Sciatic nerve (tissue), 2 donors: ENCODE data around the gene LONP2. TPM values are rescaled to one million over a fixed set of nuclear protein-coding genes. Genes with fewer than 3 reads are reported as not detected.
"Not testable (repeated sequence)": the region's sequence is repeated elsewhere in the genome, so short reads cannot be mapped to it uniquely, and the experiment has no call there.

Experiments used
- ATAC-seq: fragments of 200-7000 bp; cut with Tn5 transposase; one replicate; pipeline ENCODE4 v1.9.1; 2020; ENCODE audit warnings: mild to moderate bottlenecking, moderate library complexity
- DNase-seq: peaks from one replicate; pipeline ENCODE4 v3.0.0-alpha.2; 2020; ENCODE audit warnings: low spot score
- intact Hi-C: fragments of 100-400 bp; cut with DNase I; formaldehyde crosslinking; loops from one replicate; pipeline ENCODE4 v1.14.2; 2022
- total RNA-seq: library from RNA; stranded (reverse); fragmentation: NEBNext Ultra II Directional; extraction: Animal tissue kit (Norgen Biotek cat#: 25700); gene quantifications from one replicate; pipeline ENCODE4 v1.2.1, GENCODE V29; 2021
- donor health status: DM: no; HTN: no; CAD: no.
- donor health status: DM: no; HTN: no; CAD: no.

Gene LONP2
- total RNA-seq, 1 donor from 2014 or later = 75.9 TPM

- DNase-seq (no peak), ATAC-seq (no peak)
- intact Hi-C loops = no loop called here
These were observed 38.6 kb downstream of the LONP2 start for GRCh38 chr16:48282636-48283263.

DNA sequence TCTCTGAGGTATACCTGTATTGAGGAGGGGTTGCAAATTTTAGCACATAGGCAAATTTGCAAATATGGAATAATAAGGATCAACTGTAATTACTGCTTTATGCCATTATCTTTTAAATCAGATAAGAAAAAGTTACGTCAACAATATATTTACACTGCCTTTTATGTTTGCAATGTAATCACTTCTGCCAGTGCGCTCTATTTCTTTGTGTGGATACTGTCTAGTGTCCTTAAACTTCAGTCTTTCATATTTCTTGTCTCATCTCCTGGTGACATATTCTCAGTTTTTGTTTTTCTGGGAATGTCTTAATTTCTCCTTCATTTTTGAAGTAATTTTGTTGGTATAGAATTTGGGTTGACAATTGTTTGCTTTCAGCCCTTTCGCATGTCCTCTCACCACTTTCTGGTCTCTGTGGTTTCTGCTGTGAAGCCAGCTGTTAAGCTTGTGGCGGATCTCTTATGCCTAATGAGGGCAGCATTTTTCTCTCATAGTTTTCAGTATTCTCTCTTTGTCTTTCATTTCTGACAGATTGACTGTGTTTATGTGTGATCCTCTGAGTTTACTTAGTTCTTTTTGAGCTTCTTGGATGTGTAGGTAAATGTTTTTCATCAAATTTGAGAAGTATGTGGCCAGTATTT lies 40.8 kb downstream of the LONP2 start:
- intact Hi-C loops = no loop called here
- DNase-seq (no peak), ATAC-seq (no peak)

GRCh38 chr16:48287239-48287638 lies 43.1 kb downstream of the LONP2 start:
- intact Hi-C loops = no loop called here
- no peak for ATAC-seq
- no peak for DNase-seq

GRCh38 chr16:48291303-48291702 lies 47.2 kb downstream of the LONP2 start:
- ATAC-seq (no peak), DNase-seq (no peak)
- intact Hi-C loops = no loop called here

- ATAC-seq (no peak), DNase-seq (no peak)
- intact Hi-C loops = no loop called here
These were observed 47.7 kb downstream of the LONP2 start for GRCh38 chr16:48291754-48292153.

GRCh38 chr16:48292452-48292851 lies 48.4 kb downstream of the LONP2 start:
- DNase-seq = no peak
- intact Hi-C loops = no loop called here

DNA sequence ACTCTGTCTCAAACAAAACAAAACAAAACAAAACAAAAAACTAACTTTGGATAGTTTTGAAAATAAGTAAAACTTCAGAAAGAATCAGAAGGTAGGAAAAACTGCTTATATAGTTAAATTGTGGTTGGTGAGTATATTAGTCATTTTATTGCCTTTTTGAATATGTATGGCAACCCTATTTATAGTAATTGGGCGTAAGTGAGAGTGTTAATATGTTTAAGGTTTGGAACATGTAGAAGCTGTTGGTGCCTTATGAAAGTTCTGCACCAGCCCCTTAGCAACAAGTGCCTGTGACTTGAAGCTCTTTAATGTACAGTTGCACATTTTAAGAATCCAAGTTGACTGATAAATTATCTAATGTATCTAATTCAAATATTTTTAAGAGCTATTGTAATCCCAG lies 50.6 kb downstream of the LONP2 start:
- intact Hi-C loops = no loop called here
- DNase-seq = no peak
- ATAC-seq = no peak

More at GRCh38 chr16:48292452-48292851, 48.4 kb downstream of the LONP2 start:
- ATAC-seq = no peak

DNA sequence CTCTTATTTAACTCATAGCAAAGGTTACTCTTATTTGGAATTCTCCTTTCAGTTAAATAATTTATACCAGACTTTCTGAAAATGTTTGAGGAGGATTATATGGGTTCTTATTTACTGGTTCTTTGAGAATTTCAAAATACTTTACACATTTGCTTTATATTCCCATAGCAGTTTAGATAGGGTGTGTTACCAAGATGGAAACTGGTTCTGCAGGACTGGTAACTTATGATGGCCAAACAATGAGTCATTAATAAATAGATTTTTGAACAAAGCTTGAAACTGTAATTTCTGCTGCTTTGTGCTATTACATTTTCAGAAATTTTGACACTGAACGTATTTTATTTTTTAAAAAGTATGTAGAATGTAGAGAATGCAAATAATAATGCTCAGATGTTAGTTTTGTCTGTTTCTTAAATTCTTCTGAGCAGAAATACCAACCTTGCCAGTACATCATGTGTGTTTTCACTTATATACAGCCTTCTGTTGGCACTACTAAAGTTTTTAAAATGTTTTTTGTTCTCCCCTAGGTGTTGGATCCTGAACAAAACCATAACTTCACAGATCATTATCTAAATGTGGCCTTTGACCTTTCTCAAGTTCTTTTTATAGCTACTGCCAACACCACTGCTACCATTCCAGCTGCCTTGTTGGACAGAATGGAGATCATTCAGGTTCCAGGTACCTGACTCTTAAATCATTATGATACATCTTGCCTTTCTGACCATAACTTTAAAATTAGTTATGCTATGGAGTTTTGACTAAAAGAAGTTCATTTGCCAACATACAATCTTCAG lies 51.6 kb downstream of the LONP2 start:
- no peak for DNase-seq
- intact Hi-C loops = no loop called here
- ATAC-seq = no peak

GRCh38 chr16:48299471-48299870 lies 55.4 kb downstream of the LONP2 start:
- intact Hi-C loops = no loop called here
- DNase-seq (no peak), ATAC-seq (no peak)

GRCh38 chr16:48300391-48300856 lies 56.3 kb downstream of the LONP2 start:
- intact Hi-C loops = no loop called here
- ATAC-seq = peak; percentile 45
- DNase-seq = no peak

DNA sequence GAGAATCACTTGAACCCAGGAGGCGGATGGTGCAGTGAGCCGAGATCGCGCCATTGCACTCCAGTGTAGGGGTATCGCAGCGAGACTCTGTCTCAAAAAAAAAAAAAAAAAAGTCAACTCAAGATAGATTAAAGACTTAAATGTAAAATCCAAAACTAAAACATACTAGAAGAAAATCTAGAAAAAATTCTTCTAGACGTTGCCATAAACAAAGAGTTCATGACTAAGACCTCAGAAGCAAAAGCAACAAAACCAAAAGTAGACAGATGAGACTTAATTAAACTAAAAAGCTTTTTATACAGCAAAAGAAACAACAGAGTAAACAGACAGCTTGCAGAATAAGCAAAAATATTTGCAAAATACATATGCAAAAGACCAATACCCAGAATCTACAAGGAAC lies 64.4 kb downstream of the LONP2 start:
- intact Hi-C loops = no loop called here
- no peak for ATAC-seq
- DNase-seq = no peak

GRCh38 chr16:48310908-48311641 lies 67.0 kb downstream of the LONP2 start:
- intact Hi-C loops = no loop called here
- DNase-seq (no peak), ATAC-seq (no peak)

DNA sequence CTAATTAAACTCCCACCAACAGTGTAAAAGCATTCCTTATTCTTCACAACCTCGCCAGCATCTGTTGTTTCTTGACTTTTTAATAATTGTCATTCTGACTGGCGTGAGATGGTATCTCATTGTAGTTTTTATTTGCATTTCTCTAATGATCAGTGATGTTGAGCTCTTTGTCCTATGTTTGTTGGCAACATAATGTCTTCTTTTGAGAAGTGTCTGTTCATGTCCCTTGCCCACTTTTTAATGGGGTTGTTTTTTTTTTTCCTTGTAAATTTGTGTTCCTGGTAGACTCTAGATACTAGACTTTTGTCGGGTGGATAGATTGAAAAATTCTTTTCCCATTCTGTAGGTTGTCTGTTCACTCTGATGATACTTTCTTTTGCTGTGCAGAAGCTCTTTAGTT lies 69.8 kb downstream of the LONP2 start:
- DNase-seq, ATAC-seq, intact Hi-C loops: not testable (repeated sequence)

GRCh38 chr16:48317026-48317425 lies 72.9 kb downstream of the LONP2 start:
- ATAC-seq (no peak), DNase-seq (no peak)
- intact Hi-C loops = no loop called here

DNA sequence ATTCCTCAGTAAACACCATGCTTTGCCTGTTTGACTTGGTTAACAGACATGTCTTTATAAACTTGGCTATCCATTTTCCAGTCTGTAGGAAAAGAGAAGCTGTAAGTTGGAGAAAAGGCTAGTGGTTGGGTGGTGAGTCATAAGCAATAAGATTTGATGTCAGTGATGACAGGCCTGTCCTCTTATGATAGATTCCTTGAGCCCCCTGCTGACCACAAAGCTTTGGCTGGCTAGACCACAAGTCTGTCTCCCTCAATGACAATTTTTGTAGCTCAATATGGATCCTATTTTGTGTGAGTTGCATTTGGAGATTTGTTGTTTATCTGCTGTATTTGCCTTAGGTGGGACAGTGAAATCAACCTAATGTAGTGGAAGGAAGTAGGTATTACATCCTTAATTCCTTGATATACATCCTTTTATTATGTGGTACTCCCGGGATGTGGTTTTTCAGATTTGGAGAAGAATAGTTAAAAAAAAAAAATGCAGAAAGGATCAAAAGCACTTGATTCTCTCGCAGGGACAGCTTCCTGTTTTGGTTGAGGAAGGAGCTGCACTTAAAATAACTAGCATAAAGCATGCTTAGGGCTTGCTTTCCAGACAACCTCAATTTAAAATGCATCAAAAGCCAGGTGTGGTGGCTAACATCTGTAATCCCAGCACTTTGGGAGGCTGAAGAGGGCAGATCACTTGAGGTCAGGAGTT lies 73.7 kb downstream of the LONP2 start:
- ATAC-seq (no peak), DNase-seq (no peak)
- intact Hi-C loops = no loop called here

- no peak for DNase-seq
- intact Hi-C loops = no loop called here
- peak; percentile 68 for ATAC-seq
These were observed 74.5 kb downstream of the LONP2 start for GRCh38 chr16:48318630-48319029.

- intact Hi-C loops = no loop called here
- ATAC-seq (no peak), DNase-seq (no peak)
These were observed 77.4 kb downstream of the LONP2 start for GRCh38 chr16:48321317-48322036.
